GM19099 (cell line): ENCODE measurements around the gene TAS1R3.

ENCODE experiments used
- POLR2A ChIP-seq: IDR thresholded peaks from 3 replicates; pipeline ENCODE4 v1.6.1; 2011; ENCODE audit warnings: low read depth; ENCODE audit not compliant: insufficient read length; ENCODE audit errors: extremely low read depth

The TAS1R3 gene

DNA sequence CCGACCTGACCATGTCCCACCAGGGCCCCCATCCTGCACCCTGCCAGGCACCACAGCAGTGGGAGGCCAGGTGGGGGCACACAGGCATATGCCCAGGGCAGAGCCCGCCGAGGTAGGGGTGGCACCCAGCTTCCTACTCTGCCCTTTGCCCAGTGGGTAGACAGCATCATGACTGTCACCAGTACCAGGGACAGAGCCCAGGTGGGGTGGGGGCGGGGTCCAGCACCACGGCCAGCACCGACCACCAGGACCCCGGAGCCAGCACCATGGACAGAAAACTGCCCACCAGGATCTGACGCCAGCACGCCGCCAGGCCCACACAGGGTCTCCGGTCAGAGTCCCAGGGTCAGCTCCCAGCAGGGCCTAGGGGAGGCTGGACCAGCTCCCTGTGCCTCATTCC, 3.8 kb downstream of the TAS1R3 start:
- no peak for TF ChIP-seq POLR2A

DNA sequence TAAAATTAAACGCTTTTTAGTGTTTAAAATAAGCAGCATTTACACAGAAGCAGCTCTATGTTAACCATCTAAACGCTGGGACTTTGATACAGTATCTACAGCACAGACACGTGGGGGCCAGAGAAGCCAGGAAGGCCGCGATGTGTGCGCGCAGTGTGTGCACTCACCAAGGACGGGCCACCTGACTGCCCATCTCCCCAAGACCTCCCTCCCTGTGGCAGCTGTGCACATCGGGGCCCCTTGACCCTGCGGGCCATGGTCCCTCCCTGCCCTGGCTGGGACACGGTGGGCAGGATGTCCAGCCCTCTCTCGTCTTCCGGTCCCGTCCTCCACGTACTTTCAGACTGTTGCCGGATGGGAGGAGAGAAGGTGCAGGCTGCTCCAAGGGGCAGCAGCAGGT, 4.2 kb downstream of the TAS1R3 start:
- no peak for TF ChIP-seq POLR2A

DNA sequence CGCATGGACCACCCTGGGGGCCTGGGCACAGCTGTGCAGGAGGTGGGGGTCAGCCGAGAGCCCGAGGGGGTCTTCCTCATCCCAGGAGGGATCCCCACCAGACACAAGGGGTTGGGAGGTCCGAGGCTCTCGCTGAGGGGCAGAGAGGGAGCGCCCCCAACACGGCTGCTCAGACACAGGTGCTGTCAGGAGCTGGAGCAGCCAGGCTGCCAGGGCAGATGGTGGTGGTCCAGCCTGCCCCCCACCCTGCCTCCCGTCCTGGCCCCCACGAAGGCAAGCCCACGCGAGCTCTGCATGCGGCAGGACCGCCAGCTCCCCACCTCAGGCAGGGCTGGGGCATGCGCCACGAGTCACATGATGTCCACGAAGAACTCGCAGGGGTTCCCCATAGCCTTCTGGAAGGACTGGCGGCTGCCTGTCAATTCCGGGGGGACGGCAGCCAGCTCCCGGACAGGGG, 4.7 kb downstream of the TAS1R3 start:
- TF ChIP-seq POLR2A: no peak

DNA sequence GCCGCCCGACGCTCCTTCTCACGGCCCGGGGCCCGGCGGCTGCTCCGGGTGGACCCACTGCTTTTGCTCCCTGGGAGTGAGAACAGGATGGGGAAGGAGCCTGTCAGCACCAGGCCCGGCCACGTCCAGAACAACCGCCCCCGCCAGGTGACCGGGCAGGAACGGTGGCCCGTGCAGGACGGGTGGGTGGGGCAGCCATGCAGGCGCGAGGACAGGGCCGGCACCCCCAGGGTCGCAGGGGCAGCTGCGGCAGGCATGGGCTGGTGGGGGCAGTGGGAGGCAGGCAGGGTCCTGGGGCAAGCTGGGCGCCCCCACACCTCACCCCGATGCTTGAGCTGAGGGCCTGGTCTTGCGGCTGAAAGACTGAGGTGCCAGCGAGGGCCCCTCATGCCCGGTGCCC, 5.4 kb downstream of the TAS1R3 start:
- TF ChIP-seq POLR2A: no peak

DNA sequence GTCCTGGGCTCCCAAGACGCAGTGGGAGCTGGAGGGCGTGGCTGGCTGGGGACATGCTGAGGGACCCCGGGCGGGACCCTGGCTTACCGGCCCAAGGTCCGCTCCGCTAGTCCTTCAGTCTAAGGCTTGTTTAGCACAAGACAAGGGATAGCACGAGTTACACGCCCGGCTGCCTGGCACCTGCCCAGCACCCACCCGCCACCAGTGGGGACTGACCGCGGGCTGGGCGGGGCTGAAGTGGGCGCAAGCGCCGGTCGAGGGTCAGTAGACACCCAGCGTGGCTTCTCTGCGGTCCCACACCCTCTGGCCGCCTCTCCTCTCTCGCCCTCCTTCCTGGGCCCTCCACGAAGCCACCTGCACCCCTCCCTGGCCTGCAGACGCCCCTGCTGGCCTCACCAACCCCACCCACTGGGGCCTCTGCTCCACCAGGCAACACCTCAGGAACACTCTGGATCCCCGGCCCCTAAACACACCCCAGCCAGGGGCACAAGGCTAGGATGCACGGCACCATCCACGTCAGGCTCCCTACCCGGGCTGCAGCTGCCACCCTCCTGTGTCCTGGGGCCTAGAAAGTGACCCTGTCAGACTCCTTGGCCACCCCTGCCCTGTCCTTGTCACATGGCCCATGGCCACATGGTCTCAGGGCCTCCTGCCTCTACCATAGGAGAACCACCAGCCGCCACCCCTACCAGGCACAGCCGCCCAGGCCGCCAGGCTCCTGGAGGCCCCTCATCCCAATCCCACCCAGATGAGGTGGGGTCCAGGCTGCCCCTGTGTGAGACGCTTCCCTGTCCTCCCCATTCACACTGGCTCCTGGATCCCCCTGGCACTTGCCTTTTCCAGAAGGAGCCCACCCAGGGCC, 6.1 kb downstream of the TAS1R3 start:
- TF ChIP-seq POLR2A: no peak

DNA sequence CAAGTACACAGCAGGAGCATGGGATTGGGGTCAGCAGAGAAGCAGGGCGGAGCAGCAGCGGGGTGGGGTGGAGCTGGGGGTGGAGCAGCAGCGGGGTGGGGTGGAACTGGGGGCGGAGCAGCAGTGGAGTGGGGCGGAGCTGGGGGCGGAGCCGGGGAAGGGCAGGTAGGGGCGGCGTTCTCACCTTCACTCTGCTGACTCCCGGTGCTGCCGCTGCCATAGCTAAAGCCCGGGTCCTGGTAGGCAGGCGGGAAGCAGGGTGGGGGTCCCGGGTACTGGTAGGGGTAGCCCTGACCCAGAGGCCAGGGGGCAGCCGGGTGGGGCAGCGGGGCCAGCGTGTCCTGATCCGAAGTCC, 6.7 kb downstream of the TAS1R3 start:
- no peak for TF ChIP-seq POLR2A

DNA sequence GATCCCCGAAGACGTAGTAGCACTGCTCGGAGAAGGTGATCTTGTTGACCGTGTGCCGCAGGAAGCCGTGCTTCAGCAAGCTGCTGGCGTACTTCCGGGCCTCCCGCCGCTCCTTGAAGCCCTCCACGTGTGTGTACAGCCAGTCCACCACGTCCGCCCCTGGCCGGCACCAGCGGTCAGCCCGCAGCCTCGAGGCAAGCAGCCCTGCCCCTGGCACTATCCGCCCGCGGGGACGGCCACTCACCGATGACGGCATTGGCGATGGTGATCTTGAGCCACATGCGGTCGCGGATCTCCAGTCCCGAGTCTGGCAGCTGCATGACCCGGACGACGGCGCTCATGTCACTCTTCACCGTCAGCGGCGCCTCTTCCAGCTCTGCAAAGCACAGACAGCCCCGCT, 7.2 kb downstream of the TAS1R3 start:
- TF ChIP-seq POLR2A: no peak

DNA sequence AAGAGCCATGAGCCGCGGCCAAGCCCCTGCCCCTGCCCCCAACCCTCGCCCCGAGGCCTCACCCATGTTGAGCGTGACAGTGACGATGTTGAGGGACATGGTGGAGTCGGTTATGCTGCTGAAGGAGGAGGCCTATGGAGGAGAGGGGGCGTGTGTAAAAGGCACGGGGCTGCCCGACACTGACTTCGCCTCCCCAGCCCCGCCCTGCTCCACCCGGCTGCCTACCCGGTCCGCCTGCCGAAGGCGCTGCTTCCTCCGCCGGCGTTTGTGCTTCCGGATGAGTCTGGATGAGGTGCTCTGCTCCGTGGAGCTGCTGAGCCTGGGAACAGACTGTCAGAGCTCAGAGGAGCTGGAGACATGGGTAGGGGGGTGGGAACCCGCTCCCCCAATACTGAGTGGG, 9.1 kb downstream of the TAS1R3 start:
- no peak for TF ChIP-seq POLR2A

DNA sequence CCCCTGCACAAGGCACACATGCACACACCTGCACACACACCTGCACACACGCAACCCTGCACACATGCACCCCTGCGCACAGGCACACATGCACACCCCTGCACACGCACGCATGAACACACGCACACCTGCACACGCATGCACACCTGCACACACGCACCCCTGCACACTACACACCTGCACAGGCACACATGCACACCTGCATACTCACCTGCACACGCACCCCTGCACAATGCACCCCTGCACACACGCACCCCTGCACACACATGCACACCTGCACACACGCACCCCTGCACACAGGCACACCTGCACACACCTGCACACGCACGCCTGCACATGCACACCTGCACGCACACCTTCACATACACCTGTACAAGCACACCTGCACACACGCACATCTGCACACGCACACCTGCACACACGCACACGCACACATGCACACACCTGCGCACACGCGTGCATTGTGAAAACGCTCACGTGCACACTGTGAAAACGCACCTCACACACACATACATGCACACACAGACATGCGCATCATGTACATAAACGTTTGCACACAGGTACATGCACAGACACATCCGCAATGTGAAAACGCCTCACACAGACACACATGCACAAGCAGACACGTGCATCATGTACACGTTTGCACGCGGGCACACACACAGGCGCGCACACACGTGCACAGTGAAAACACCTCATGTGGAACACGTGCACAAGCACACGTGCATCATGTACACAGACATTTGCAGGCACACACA, 9.9 kb downstream of the TAS1R3 start:
- no peak for TF ChIP-seq POLR2A

DNA sequence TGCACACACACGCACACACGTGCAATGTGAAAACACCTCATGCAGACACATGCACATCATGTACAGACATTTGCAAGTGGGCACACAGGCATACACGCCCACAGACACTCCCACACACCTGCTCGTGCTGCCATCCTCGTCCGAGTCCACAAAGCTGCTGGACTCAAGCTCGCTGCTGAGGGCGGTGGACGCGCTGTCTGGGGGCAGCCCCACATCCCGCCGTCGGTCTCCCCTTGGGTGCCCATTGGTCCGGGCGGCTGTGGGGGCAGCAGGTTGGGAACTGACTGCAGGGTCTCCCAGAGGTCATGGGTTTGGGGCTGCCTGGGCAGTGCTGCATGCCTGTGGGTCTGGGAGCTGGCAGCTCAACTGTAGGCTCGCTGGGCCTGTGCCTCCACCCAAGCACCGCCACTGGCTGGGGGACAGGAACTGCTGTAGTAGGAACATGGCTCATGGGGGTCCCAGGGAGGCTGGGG, 10.5 kb downstream of the TAS1R3 start:
- no peak for TF ChIP-seq POLR2A

DNA sequence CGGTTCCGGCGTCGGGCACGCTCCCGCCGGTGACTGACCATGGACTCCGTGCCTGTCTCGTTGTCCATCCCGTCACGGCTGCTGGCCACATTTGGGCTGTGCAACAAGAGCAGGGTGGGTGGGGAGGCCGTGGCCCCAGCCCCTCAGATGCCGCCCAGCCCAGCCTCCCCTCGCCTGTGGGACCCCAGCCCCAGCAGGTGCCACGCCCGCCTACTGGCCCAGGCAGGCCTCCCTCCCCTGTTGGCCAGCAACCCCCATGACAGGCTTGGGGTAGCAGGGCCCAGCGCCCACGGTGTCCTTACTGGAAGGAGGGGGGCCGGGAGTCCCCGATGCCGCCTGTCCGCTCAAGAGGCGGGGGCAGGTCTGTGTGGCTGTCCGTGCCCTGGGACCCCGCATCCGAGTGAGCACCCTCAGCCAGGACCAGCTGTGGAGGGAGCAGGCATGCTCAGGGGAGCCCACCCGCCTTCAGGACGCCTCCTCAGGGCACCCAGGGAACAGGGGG, 11.0 kb downstream of the TAS1R3 start:
- TF ChIP-seq POLR2A: no peak

DNA sequence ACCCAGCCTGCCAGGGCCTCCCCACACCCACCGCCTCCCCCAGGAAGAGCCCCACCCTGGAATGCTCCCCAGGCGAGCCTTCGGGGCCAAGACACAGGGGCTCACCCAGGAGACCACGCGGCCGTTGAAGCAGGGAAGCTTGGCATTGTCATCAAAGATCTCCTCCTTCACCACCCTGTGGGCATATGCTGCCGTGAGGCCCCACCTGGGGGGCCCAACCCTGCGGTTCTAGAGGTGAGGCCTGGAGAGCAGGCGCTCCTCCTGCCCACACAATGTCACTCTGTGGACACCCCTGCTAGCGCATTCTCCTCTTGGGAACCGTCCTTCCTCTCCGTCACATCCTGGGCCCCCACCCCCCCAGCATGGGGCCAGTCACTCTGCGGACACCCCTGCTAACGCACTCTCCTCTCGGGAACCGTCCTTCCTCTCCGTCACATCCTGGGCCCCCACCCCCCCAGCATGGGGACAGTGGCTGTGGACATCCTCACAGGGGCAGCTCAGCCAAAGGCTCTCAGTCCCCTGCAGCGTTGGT, 11.6 kb downstream of the TAS1R3 start:
- no peak for TF ChIP-seq POLR2A

DNA sequence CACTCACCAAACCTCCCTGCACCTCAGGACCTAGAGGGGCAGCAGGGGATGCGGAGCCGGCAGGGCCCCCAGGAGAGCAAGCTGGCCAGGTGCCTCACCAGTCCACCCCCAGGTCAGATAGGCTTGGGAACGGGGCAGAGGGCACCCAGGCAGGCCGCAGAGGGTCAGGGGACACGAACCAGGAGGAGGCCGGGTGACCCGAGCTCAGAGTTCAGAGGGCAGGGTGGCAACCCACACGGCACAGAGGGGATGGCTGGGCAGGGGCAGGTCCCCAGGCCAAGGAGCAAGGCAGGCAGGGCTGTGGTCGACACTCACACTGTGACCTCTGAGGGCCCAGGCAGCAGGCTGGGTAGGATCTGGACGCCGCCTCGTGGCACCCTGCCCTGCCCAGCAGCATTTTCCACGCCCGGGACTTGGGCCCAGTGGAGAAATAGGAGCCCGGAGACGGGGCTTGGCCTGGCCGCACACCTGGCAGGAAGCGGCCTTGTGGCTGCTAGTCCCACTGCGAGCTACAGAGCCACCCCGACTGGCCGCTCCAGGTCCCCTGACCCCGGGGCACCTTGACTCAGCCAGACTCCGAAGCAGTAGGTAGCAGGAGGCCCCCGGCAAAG, 12.8 kb downstream of the TAS1R3 start:
- TF ChIP-seq POLR2A: no peak

DNA sequence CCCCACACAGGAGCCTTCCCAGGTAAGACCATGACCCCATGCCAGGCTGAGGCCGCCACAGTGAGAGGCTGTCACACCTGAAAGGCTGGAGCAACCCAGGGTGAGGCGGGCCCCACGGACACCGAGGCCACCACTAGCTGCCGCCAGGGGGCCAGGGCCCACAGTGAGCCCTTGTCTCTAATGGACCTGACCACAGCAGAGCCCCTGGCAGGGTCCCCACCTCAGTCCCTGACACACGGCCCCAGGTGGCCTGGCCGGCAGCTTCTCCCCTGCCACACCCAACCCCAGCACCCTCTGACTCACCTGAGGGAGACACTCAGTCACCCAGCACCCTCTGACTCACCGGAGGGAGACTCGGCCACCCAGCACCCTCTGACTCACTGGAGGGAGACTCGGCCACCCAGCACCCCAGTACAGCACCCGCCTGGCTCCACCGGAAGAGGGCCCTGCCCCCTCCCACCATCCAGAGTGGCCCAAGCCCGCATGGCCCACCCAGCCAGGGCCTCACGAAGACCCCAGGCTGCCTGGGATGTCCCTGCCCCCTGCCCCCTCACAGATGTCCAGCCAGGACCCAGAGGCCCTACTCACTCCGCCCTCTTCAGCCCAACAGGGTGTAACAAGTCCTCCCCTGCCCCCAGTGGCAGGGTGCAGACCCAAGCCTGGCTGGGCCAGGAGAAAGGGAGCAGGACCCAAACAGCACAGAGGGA, 13.7 kb downstream of the TAS1R3 start:
- no peak for TF ChIP-seq POLR2A

DNA sequence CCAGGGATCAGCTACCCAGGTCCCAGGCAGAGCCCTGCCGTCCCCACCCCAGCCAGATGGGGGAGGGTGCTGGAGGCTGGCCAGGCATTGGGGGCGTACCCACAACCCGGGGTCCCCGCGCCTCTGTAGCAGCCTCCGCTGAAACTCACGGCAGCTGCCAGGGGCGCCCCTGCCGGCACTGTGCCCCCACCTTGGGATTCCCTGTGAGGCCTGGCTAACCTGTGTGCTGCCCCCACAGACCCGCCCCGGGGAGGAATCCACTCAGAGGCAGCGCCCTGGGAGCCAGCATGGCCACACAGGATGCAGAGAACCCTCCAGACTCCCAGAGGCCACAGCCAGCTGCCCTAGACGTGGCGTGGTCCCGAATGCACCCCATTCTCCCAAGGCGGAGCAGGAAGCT, 14.3 kb downstream of the TAS1R3 start:
- no peak for TF ChIP-seq POLR2A
